GM12878 (cell line): ENCODE results near the gene NFATC1. TPM values are rescaled to one million over a fixed set of nuclear protein-coding genes. Genes with fewer than 3 reads are reported as not detected.

Source experiments
- ATAC-seq: fragments of 200-7000 bp; cut with Tn5 transposase; 3 replicates; pipeline ENCODE4 v1.9.1; 2020; ENCODE audit warnings: mild to moderate bottlenecking, moderate library complexity
- BruUV-seq: library from RNA; stranded (reverse); fragments of 400-500 nt; replicated peaks from 2 replicates; lab custom pipeline; 2021; lab: Mats Ljungman, UMichigan
- CTCF ChIA-PET: fragments of 300-600 bp; sonication (Branson Sonifier 250); formaldehyde crosslinking; extraction: SDS; loops from one replicate; lab custom pipeline; 2021; ENCODE audit warnings: inconsistent platforms; lab: Yijun Ruan, JAX
- POLR2A ChIA-PET: fragments of 350-600 bp; formaldehyde crosslinking; extraction: SDS; loops from one replicate; lab custom pipeline; 2021; ENCODE audit warnings: inconsistent platforms; lab: Charles Lee
- RAD21 ChIA-PET: fragments of 300-600 bp; sonication (Branson Sonifier 250); formaldehyde crosslinking; loops from one replicate; lab custom pipeline; 2023; ENCODE audit warnings: antibody characterized with exemption; ENCODE audit not compliant: unreplicated experiment; lab: Charles Lee
- SMC1A ChIA-PET: fragments of 300-600 bp; sonication (Branson Sonifier 250); formaldehyde crosslinking; loops from one replicate; lab custom pipeline; 2023; ENCODE audit not compliant: unreplicated experiment, uncharacterized antibody; lab: Charles Lee
- DNase-seq: peaks from one replicate; pipeline ENCODE4 v3.0.0-alpha.2; 2011; ENCODE audit warnings: low read depth, low spot score
- FAIRE-seq: peaks from 3 replicates; lab custom pipeline; 2011; peaks lifted over from hg19 to GRCh38; lab: Jason Lieb, UNC
- H2AFZ ChIP-seq: 2 replicates; pipeline ENCODE4 v1.6.0; 2011; ENCODE audit warnings: low read depth, low read length, control low read depth; ENCODE audit not compliant: control insufficient read depth
- H3K27ac ChIP-seq: 2 replicates; pipeline ENCODE4 v1.5.1; 2011; ENCODE audit warnings: control low read depth; ENCODE audit not compliant: control insufficient read depth, insufficient read depth
- H3K27me3 ChIP-seq, 2 experiments: replicated peaks in 1 of 2; 2 replicates each; pipeline versions ENCODE4 v1.6.0 to v1.6.1; 2011; ENCODE audit warnings: low read length in 1 of 2; ENCODE audit not compliant: control insufficient read depth in 2 of 2, insufficient read depth in 2 of 2
- H3K36me3 ChIP-seq, 2 experiments: 2 replicates each; pipeline ENCODE4 v1.5.1; 2011; ENCODE audit warnings: low read length in 1 of 2; ENCODE audit not compliant: control insufficient read depth in 2 of 2, insufficient read depth in 2 of 2
- H3K4me1 ChIP-seq: 2 replicates; pipeline ENCODE4 v1.6.1; 2011; ENCODE audit warnings: mild to moderate bottlenecking, low read length, moderate library complexity, mixed read lengths; ENCODE audit not compliant: control insufficient read depth, insufficient read depth
- H3K4me2 ChIP-seq: 2 replicates; pipeline ENCODE4 v1.6.0; 2011; ENCODE audit warnings: control low read depth; ENCODE audit not compliant: control insufficient read depth, insufficient read depth
- H3K4me3 ChIP-seq: fragments of 200-600 bp; sonication (generic); 2 replicates; pipeline ENCODE4 v1.5.1; 2016
- H3K79me2 ChIP-seq: 2 replicates; pipeline ENCODE4 v1.6.0; 2011; ENCODE audit warnings: low read length; ENCODE audit not compliant: control insufficient read depth, insufficient read depth
- H3K9ac ChIP-seq: 2 replicates; pipeline ENCODE4 v1.8.0; 2011; ENCODE audit warnings: low read length, control low read depth, mixed read lengths; ENCODE audit not compliant: control insufficient read depth, insufficient read depth
- H3K9me3 ChIP-seq: replicated peaks from 3 replicates; pipeline ENCODE4 v1.5.1; 2011; ENCODE audit warnings: mild to moderate bottlenecking, low read length; ENCODE audit not compliant: control insufficient read depth, insufficient read depth
- H4K20me1 ChIP-seq: 2 replicates; pipeline ENCODE4 v1.6.0; 2011; ENCODE audit not compliant: control insufficient read depth, insufficient read depth
- CBFB ChIP-seq: IDR thresholded peaks from 2 replicates; pipeline ENCODE4 v1.6.1; 2016; ENCODE audit warnings: antibody characterized with exemption, low read depth
- KDM1A ChIP-seq: fragments of 200-600 bp; sonication (generic); IDR thresholded peaks from 2 replicates; pipeline ENCODE4 v1.6.1; 2016; ENCODE audit warnings: borderline replicate concordance
- MAX ChIP-seq: IDR thresholded peaks from 2 replicates; pipeline ENCODE4 v1.6.1; 2012; ENCODE audit warnings: low read depth, low read length, improper control_type of control experiment
- MTA2 ChIP-seq: fragments of 450-650 bp; IDR thresholded peaks from 2 replicates; pipeline ENCODE4 v1.6.1; 2016; ENCODE audit warnings: low read depth, mild to moderate bottlenecking, moderate library complexity
- NR2C1 ChIP-seq: fragments of 450-650 bp; IDR thresholded peaks from 2 replicates; pipeline ENCODE4 v1.6.1; 2017; ENCODE audit warnings: antibody characterized with exemption, mild to moderate bottlenecking, moderate library complexity
- PAX5 ChIP-seq: IDR thresholded peaks from 2 replicates; pipeline ENCODE4 v1.6.1; 2011; ENCODE audit warnings: low read depth, low read length, borderline replicate concordance
- PAX8 ChIP-seq: fragments of 450-650 bp; IDR thresholded peaks from 2 replicates; pipeline ENCODE4 v1.6.1; 2017; ENCODE audit warnings: mild to moderate bottlenecking, moderate library complexity
- SIN3A ChIP-seq: IDR thresholded peaks from 2 replicates; pipeline ENCODE4 v1.6.1; 2012; ENCODE audit warnings: low read depth, low read length, improper control_type of control experiment
- SMAD1 ChIP-seq: fragments of 450-650 bp; IDR thresholded peaks from 2 replicates; pipeline ENCODE4 v1.6.1; 2018; ENCODE audit warnings: mild to moderate bottlenecking, low read depth; ENCODE audit not compliant: partially characterized antibody
- SPI1 ChIP-seq: IDR thresholded peaks from 2 replicates; pipeline ENCODE4 v1.6.1; 2011; ENCODE audit warnings: low read depth, mild to moderate bottlenecking, low read length, moderate library complexity, borderline replicate concordance; ENCODE audit not compliant: insufficient read depth
- STAT3 ChIP-seq: IDR thresholded peaks from 2 replicates; pipeline ENCODE4 v1.6.1; 2011; ENCODE audit warnings: low read depth, low read length, improper control_type of control experiment
- TCF3 ChIP-seq: IDR thresholded peaks from 2 replicates; pipeline ENCODE4 v1.6.1; 2012; ENCODE audit warnings: low read depth, mild to moderate bottlenecking, low read length, borderline replicate concordance; ENCODE audit not compliant: insufficient read depth
- ZBED1 ChIP-seq: IDR thresholded peaks from 2 replicates; pipeline ENCODE4 v1.6.1; 2016; ENCODE audit warnings: borderline replicate concordance
- WGBS: methylation state at CpG from one replicate; pipeline ENCODE4 v1.1.6; 2016; ENCODE audit warnings: low lambda C conversion rate; ENCODE audit not compliant: insufficient replicate concordance, insufficient coverage; ENCODE audit errors: missing lambda C conversion rate; 5-methylcytosine and 5-hydroxymethylcytosine counted together
- in situ Hi-C: fragments of 300-500 bp; cut with MboI; formaldehyde crosslinking; loops from 9 replicates; pipeline ENCODE4 v1.14.3; 2018; ENCODE audit warnings: mixed read lengths
- intact Hi-C: fragments of 100-400 bp; cut with micrococcal nuclease; formaldehyde crosslinking; loops from one replicate; pipeline ENCODE4 v1.14.2; 2022; ENCODE audit not compliant: unreplicated experiment
- polyA plus RNA-seq, 11 experiments: library from polyadenylated mRNA; depleted of rRNA in 4 of 11; unstranded in 6 of 11; stranded (reverse) in 5 of 11; fragments of >200 nt; fragmentation: Nextera tagmentation in 4 of 11; fragmentation: Illumina TruSeq in 1 of 11; extraction: Ambion mirVana in 4 of 11; extraction: Trizol in 1 of 11; gene quantifications; 1 replicate in 1 of 11; 2 replicates in 10 of 11; pipeline versions ENCODE4 v1.2.1 to v1.2.3, GENCODE V29; 2011 to 2016; ENCODE audit warnings: inconsistent platforms in 2 of 11, missing spikeins in 2 of 11, low read depth in 1 of 11
- total RNA-seq, 4 experiments: library from RNA; depleted of rRNA in 3 of 4; stranded (reverse); fragments of >200 nt in 3 of 4; fragmentation: Illumina TruSeq in 1 of 4; extraction: Trizol in 1 of 4; gene quantifications; 2 replicates each; pipeline versions ENCODE4 v1.2.1 to v1.2.3, GENCODE V29; 2013 to 2021
- TF ChIP-seq, protein P1 (sequence below): fragments of 450-650 bp; IDR thresholded peaks from 2 replicates; pipeline ENCODE4 v1.6.1; 2017; ENCODE audit warnings: low read depth, mild to moderate bottlenecking, moderate library complexity
- TF ChIP-seq, protein P2 (sequence below): IDR thresholded peaks from 2 replicates; pipeline ENCODE4 v1.6.1; 2011; ENCODE audit warnings: borderline replicate concordance, low read depth, mild to moderate bottlenecking, moderate library complexity, low read length; ENCODE audit not compliant: insufficient read depth, poor library complexity, severe bottlenecking

NFATC1 gene
- total and polyA plus RNA-seq, 10 of the 15 experiments (the other 5 are each of a cell fraction or from before 2014, with no cell fraction given) = 0.84 to 20.8 (median 5.1) TPM

DNA sequence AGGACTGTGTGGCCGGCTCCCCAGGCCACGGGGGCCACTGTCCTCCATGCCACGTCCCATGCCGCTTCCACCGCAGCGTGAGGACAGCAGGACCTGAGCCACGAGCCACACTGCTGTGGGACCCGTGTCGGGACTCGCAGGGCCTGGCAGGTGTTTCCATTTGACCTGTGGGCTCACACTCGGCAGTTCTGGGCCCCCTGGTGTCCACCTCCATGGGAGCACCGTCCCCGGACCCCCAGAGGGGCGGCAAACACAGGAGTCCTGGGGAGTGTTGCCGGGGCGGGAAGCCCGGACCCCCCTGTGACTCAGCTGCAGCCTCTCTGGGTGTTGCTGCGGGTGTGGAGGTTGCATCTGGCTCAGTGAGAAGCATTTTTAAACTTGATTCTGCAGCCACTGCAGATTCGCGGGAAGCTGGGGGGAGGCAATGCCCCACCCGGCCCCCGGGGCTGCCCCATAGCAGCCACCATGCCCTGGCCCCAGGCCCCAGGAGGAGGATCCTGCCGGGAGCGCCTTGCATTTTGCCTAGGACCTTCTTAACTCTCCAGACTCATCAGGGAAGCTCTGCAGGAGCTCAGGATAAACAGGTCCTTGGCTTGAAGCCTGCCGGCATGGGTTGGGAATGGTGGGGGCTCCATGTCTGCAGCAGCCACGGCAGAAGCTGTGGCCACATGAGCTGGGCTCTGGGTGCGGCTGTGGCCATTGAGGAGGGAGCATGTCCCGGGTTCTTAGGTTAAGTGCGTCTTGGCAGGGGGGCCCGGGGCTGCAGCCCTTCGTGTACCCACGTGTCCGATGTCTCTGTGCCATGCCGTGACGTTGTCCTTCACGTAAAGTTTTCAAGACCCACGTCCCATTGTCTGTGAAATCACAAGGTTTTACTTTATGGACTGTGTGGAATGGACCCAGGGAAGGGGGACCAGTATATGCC lies 30.9 kb downstream of the NFATC1 start:
- FAIRE-seq (no peak), DNase-seq (no peak), ATAC-seq (no peak; the same call in 2 of the 3 replicates)
- H3K36me3 ChIP-seq = no peaks in the 10 kb centered on the region; a peak in 2 of 4 replicates
- POLR2A ChIA-PET = no interaction called here
- H3K27me3 ChIP-seq = no peaks in the 10 kb centered on the region
- no peaks in the 10 kb centered on the region; the same call in 1 of the 2 replicates for H4K20me1 ChIP-seq
- no TSS peak for BruUV-seq
- intact Hi-C loops (no loop called here), in situ Hi-C loops (no loop called here)
- no peak overlapping the region for H3K9ac ChIP-seq
- RAD21 ChIA-PET = no interaction called here
- no peaks in the 10 kb centered on the region for H3K9me3 ChIP-seq
- TF ChIP-seq STAT3 (no peak), ZBED1 (no peak), MAX (no peak), PAX8 (no peak), KDM1A (no peak), CBFB (no peak), NR2C1 (no peak), MTA2 (no peak), TCF3 (no peak), PAX5 (no peak), SPI1 (no peak), SIN3A (no peak), SMAD1 (no peak)
- TF ChIP-seq, protein P1, sequence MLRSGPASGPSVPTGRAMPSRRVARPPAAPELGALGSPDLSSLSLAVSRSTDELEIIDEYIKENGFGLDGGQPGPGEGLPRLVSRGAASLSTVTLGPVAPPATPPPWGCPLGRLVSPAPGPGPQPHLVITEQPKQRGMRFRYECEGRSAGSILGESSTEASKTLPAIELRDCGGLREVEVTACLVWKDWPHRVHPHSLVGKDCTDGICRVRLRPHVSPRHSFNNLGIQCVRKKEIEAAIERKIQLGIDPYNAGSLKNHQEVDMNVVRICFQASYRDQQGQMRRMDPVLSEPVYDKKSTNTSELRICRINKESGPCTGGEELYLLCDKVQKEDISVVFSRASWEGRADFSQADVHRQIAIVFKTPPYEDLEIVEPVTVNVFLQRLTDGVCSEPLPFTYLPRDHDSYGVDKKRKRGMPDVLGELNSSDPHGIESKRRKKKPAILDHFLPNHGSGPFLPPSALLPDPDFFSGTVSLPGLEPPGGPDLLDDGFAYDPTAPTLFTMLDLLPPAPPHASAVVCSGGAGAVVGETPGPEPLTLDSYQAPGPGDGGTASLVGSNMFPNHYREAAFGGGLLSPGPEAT = no peak
- TF ChIP-seq, protein P2, sequence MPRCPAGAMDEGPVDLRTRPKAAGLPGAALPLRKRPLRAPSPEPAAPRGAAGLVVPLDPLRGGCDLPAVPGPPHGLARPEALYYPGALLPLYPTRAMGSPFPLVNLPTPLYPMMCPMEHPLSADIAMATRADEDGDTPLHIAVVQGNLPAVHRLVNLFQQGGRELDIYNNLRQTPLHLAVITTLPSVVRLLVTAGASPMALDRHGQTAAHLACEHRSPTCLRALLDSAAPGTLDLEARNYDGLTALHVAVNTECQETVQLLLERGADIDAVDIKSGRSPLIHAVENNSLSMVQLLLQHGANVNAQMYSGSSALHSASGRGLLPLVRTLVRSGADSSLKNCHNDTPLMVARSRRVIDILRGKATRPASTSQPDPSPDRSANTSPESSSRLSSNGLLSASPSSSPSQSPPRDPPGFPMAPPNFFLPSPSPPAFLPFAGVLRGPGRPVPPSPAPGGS = no peak
- no peaks in the 10 kb centered on the region for H3K79me2 ChIP-seq
- SMC1A ChIA-PET = no interaction called here
- H3K4me2 ChIP-seq = no peak overlapping the region
- H3K4me1 ChIP-seq = no peaks in the 10 kb centered on the region
- H3K27ac ChIP-seq = no peak overlapping the region
- H2AFZ ChIP-seq = no peak overlapping the region
- 86% methylated on average over 34 of the region's 37 CpGs for WGBS
- CTCF ChIA-PET = no interaction called here
- H3K4me3 ChIP-seq = no peak overlapping the region
